K562 (cell line): ENCODE results near the gene CAST. TPM values are rescaled to one million over a fixed set of nuclear protein-coding genes. Genes with fewer than 3 reads are reported as not detected.

Source experiments
- ATF4 ChIP-seq: fragments of 450-650 bp; formaldehyde crosslinking; IDR thresholded peaks from 2 replicates; pipeline ENCODE4 v1.4.0; 2022; ENCODE audit warnings: mild to moderate bottlenecking, moderate library complexity
- CSDE1 ChIP-seq, 2 experiments: fragments of 450-650 bp; IDR thresholded peaks; 2 replicates each; pipeline ENCODE4 v1.6.1; 2016; ENCODE audit warnings: mild to moderate bottlenecking in 1 of 2
- ETV1 ChIP-seq: fragments of 450-650 bp; conservative IDR thresholded peaks from 2 replicates; pipeline ENCODE4 v1.6.1; 2016; ENCODE audit warnings: missing genetic modification characterization, control low read depth, low read depth, missing compliant biosample characterization
- HCFC1 ChIP-seq: IDR thresholded peaks from 2 replicates; pipeline ENCODE4 v1.6.1; 2012; ENCODE audit warnings: low read depth, low read length, improper control_type of control experiment
- HEY1 ChIP-seq: fragments of 250-450 bp; sonication (Bioruptor Pico); IDR thresholded peaks from 2 replicates; pipeline ENCODE4 v1.5.0; 2020; ENCODE audit warnings: mild to moderate bottlenecking, moderate library complexity, borderline replicate concordance
- KDM2B ChIP-seq: fragments of 250-450 bp; sonication (Bioruptor Pico); IDR thresholded peaks from 2 replicates; pipeline ENCODE4 v1.8.0; 2021; ENCODE audit warnings: mild to moderate bottlenecking, moderate library complexity
- MYBL2 ChIP-seq, 2 experiments: fragments of 450-650 bp in 1 of 2; sonication (generic) in 1 of 2; formaldehyde crosslinking in 1 of 2; IDR thresholded peaks; 2 replicates each; pipeline versions ENCODE4 v1.6.1 to v1.8.1; 2017 to 2022; ENCODE audit warnings: borderline replicate concordance in 1 of 2, inconsistent platforms in 1 of 2, low read depth in 1 of 2, mild to moderate bottlenecking in 1 of 2, missing genetic modification reagents in 1 of 2, moderate library complexity in 1 of 2
- RBM17 ChIP-seq: fragments of 200-400 bp; formaldehyde crosslinking; IDR thresholded peaks from 2 replicates; pipeline ENCODE4 v1.6.1; 2017; ENCODE audit warnings: low read depth, mild to moderate bottlenecking, low read length, borderline replicate concordance
- RBM25 ChIP-seq: fragments of 200-400 bp; formaldehyde crosslinking; IDR thresholded peaks from 2 replicates; pipeline ENCODE4 v1.6.1; 2018; ENCODE audit warnings: low read length, low read depth, moderate library complexity; ENCODE audit not compliant: severe bottlenecking
- RHOXF2B ChIP-seq: fragments of 250-450 bp; sonication (Bioruptor Pico); conservative IDR thresholded peaks from 2 replicates; pipeline ENCODE4 v1.5.1; 2021
- USF1 ChIP-seq: sonication (generic); formaldehyde crosslinking; IDR thresholded peaks from 2 replicates; pipeline ENCODE4 v1.9.0; 2022; ENCODE audit warnings: mild to moderate bottlenecking, missing genetic modification reagents
- ZBTB17 ChIP-seq: fragments of 450-650 bp; formaldehyde crosslinking; IDR thresholded peaks from 2 replicates; pipeline ENCODE4 v1.4.0; 2020; ENCODE audit warnings: mild to moderate bottlenecking
- ZNF318 ChIP-seq, 2 experiments: fragments of 450-650 bp; IDR thresholded peaks; 2 replicates each; pipeline ENCODE4 v1.6.1; 2016; ENCODE audit warnings: mild to moderate bottlenecking in 2 of 2, borderline replicate concordance in 1 of 2, low read depth in 1 of 2, moderate library complexity in 1 of 2
- ZNF445 ChIP-seq: fragments of 250-450 bp; sonication (Bioruptor Pico); IDR thresholded peaks from 2 replicates; pipeline ENCODE4 v1.4.0; 2020; ENCODE audit warnings: low read depth, mild to moderate bottlenecking, moderate library complexity
- polyA plus RNA-seq, 8 experiments: library from polyadenylated mRNA; depleted of rRNA in 4 of 8; stranded (reverse) in 5 of 8; unstranded in 3 of 8; fragments of >200 nt; fragmentation: Nextera tagmentation in 2 of 8; fragmentation: Illumina TruSeq in 1 of 8; extraction: Ambion mirVana in 2 of 8; extraction: Trizol in 1 of 8; gene quantifications; 2 replicates each; pipeline versions ENCODE4 v1.2.1 to v1.2.3, GENCODE V29; 2011 to 2014; ENCODE audit warnings: inconsistent platforms in 1 of 8, missing spikeins in 1 of 8
- total RNA-seq, 7 experiments: library from RNA; depleted of rRNA in 6 of 7; stranded (reverse); fragments of >200 nt in 6 of 7; fragmentation: Illumina TruSeq in 2 of 7; extraction: Trizol in 2 of 7; gene quantifications; 2 replicates each; pipeline versions ENCODE4 v1.2.1 to v1.2.3, GENCODE V29; 2011 to 2021; ENCODE audit warnings: low replicate concordance in 1 of 7
- TF ChIP-seq, protein P1 (sequence below): fragments of 450-650 bp; IDR thresholded peaks from one replicate; pipeline ENCODE4 v1.6.1; 2018; ENCODE audit warnings: mild to moderate bottlenecking, moderate library complexity; ENCODE audit not compliant: partially characterized antibody

CAST gene
- total and polyA plus RNA-seq, 9 of the 15 experiments (the other 6 are each of a cell fraction or from before 2014, with no cell fraction given) = 55.5 to 136 (median 86.1) TPM

DNA sequence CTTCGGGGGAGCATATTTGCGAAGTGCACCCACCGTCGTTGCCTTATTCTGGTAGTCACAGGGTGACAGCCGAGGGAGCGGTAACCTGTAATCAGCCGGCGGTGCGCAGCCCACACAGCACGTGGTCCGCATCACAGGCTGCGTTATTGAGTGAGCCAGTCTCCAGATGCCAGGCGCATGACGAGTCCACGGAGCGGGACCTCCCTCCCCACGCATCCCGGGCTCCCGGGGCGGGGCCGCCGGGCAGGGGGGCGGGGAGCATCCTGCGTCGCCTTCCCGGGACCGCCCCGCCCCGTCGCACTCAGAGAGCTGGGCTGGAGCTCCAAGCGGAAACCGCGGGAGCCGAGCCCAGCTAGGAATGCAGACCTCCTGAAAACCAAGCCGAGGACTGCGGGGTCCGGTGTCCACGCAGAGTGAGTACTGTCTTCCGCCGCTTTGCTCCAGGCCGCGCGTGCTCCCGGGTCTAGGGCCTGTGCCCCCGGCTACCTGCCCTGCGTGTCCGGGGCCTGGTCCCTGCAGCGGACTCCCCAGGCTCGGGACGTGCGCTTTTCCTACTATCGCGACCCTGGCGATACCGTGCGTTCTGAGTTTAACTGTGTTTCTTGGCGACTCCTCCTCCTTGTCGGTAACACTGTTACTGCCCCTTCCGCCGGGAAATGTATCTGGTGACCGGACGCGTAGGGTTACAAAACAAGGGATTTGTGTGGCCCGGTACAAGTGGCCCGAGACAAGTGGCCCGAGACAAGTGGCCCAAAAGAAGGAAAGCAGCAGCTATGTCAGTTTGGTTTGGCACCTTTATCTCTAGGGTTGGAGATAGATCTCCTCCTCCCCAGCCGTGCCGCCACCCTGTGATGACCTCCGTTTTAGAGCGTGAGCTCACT, 40.6 kb downstream of the CAST start (continued):
- TF ChIP-seq ETV1 (peak; percentile 65; the same call in 1 of the 2 replicates), ZNF445 (no peak), HEY1 (no peak), ZNF318 (IDR thresholded peaks at IDR 0.05; ENCODE audit: borderline replicate concordance in 1 of 2, low read depth in 1 of 2) (no peak), USF1 (peak; percentile 94), RBM17 (no peak), KDM2B (CRISPR knock-in tag) (0 out of 2 replicates have a peak, but pooled peaks have one; percentile 70), ATF4 (CRISPR knock-in tag) (no peak), RHOXF2B (no peak), HCFC1 (peak; percentile 21), MYBL2 (IDR thresholded peaks at IDR 0.05; ENCODE audit: low read depth) (no peak), MYBL2 (CRISPR knock-in tag; IDR thresholded peaks at IDR 0.05; ENCODE audit: borderline replicate concordance) (no peak), ZBTB17 (CRISPR knock-in tag) (no peak), RBM25 (no peak), CSDE1 (IDR thresholded peaks at IDR 0.05) (no peak)
- TF ChIP-seq, protein P1, sequence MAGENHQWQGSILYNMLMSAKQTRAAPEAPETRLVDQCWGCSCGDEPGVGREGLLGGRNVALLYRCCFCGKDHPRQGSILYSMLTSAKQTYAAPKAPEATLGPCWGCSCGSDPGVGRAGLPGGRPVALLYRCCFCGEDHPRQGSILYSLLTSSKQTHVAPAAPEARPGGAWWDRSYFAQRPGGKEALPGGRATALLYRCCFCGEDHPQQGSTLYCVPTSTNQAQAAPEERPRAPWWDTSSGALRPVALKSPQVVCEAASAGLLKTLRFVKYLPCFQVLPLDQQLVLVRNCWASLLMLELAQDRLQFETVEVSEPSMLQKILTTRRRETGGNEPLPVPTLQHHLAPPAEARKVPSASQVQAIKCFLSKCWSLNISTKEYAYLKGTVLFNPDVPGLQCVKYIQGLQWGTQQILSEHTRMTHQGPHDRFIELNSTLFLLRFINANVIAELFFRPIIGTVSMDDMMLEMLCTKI = no peak
